Trophoblast cell (in vitro differentiated cells and primary cell): ENCODE results near the gene SLC7A4.
"Not testable (repeated sequence)": the region's sequence is repeated elsewhere in the genome, so short reads cannot be mapped to it uniquely, and the experiment has no call there.

Experiments used
- DNase-seq, 2 donors: peaks; one replicate each; pipeline ENCODE4 v3.0.0-alpha.2; 2016
- H2AFZ ChIP-seq: 2 replicates; pipeline ENCODE4 v1.6.1; 2013; ENCODE audit warnings: low read length, moderate library complexity, mild to moderate bottlenecking; ENCODE audit not compliant: insufficient read depth, poor library complexity
- H2AK5ac ChIP-seq: 2 replicates; pipeline ENCODE4 v1.6.1; 2013; ENCODE audit warnings: mild to moderate bottlenecking, low read length
- H2BK120ac ChIP-seq: 2 replicates; pipeline ENCODE4 v1.6.1; 2013; ENCODE audit warnings: low read length, mild to moderate bottlenecking, moderate library complexity; ENCODE audit not compliant: insufficient read depth, poor library complexity
- H2BK12ac ChIP-seq: 2 replicates; pipeline ENCODE4 v1.6.1; 2013; ENCODE audit warnings: mild to moderate bottlenecking, low read length, moderate library complexity
- H2BK5ac ChIP-seq: 2 replicates; pipeline ENCODE4 v1.6.1; 2013; ENCODE audit warnings: low read length, low read depth, moderate library complexity, mild to moderate bottlenecking; ENCODE audit not compliant: poor library complexity
- H3K14ac ChIP-seq: 2 replicates; pipeline ENCODE4 v1.6.1; 2013; ENCODE audit warnings: mild to moderate bottlenecking, low read length
- H3K18ac ChIP-seq: 2 replicates; pipeline ENCODE4 v1.6.1; 2013; ENCODE audit warnings: mild to moderate bottlenecking, low read length
- H3K23ac ChIP-seq: 2 replicates; pipeline ENCODE4 v1.6.1; 2013; ENCODE audit warnings: low read length
- H3K27ac ChIP-seq: 2 replicates; pipeline ENCODE4 v1.5.1; 2013; ENCODE audit warnings: low read depth, mild to moderate bottlenecking, inconsistent platforms, low read length, moderate library complexity
- H3K27me3 ChIP-seq: 2 replicates; pipeline ENCODE4 v1.6.1; 2013; ENCODE audit warnings: inconsistent platforms, mild to moderate bottlenecking, low read length, moderate library complexity; ENCODE audit not compliant: insufficient read depth
- H3K36me3 ChIP-seq, 2 experiments: 1 replicate in 1 of 2; 2 replicates in 1 of 2; pipeline ENCODE4 v1.6.1; 2013; ENCODE audit warnings: low read length in 2 of 2, mild to moderate bottlenecking in 2 of 2, moderate library complexity in 1 of 2; ENCODE audit not compliant: insufficient read depth in 2 of 2, control insufficient read depth in 1 of 2
- H3K4ac ChIP-seq: 2 replicates; pipeline ENCODE4 v1.6.1; 2013; ENCODE audit warnings: low read depth, mild to moderate bottlenecking, low read length, moderate library complexity
- H3K4me1 ChIP-seq, 2 experiments: 1 replicate in 1 of 2; 2 replicates in 1 of 2; pipeline ENCODE4 v1.6.1; 2013; ENCODE audit warnings: low read length in 2 of 2, mild to moderate bottlenecking in 2 of 2, moderate library complexity in 1 of 2; ENCODE audit not compliant: insufficient read depth in 2 of 2, control insufficient read depth in 1 of 2
- H3K4me2 ChIP-seq: 2 replicates; pipeline ENCODE4 v1.6.1; 2013; ENCODE audit warnings: inconsistent platforms, mild to moderate bottlenecking, low read length, moderate library complexity
- H3K4me3 ChIP-seq: 2 replicates; pipeline ENCODE4 v1.5.1; 2013; ENCODE audit warnings: mild to moderate bottlenecking, low read depth, low read length, inconsistent platforms
- H3K79me1 ChIP-seq: one replicate; pipeline ENCODE4 v1.6.1; 2013; ENCODE audit warnings: low read length
- H3K79me2 ChIP-seq: 2 replicates; pipeline ENCODE4 v1.6.1; 2013; ENCODE audit warnings: low read length, mild to moderate bottlenecking; ENCODE audit not compliant: control insufficient read depth, insufficient read depth, poor library complexity
- H3K9ac ChIP-seq: 2 replicates; pipeline ENCODE4 v1.6.1; 2013; ENCODE audit warnings: mild to moderate bottlenecking, low read length
- H3K9me3 ChIP-seq: 2 replicates; pipeline ENCODE4 v1.6.1; 2013; ENCODE audit warnings: low read depth, mild to moderate bottlenecking, control low read depth, inconsistent platforms, low read length; ENCODE audit not compliant: insufficient read depth
- H4K12ac ChIP-seq: 2 replicates; pipeline ENCODE4 v1.6.1; 2013; ENCODE audit warnings: low read depth, mild to moderate bottlenecking, low read length, moderate library complexity
- H4K8ac ChIP-seq: 2 replicates; pipeline ENCODE4 v1.6.1; 2013; ENCODE audit warnings: low read depth, mild to moderate bottlenecking, low read length, moderate library complexity
- H4K91ac ChIP-seq: one replicate; pipeline ENCODE4 v1.6.1; 2013; ENCODE audit warnings: low read depth, mild to moderate bottlenecking, low read length, moderate library complexity
- WGBS: extraction: QIAGEN DNeasy Blood & Tissue Kit; methylation state at CpG from one replicate; pipeline ENCODE4 v1.1.7; 2013; ENCODE audit warnings: missing lambda C conversion rate; ENCODE audit not compliant: insufficient read length, insufficient coverage; ENCODE audit errors: extremely low coverage; 5-methylcytosine and 5-hydroxymethylcytosine counted together

Gene SLC7A4

GRCh38 chr22:21064917-21065864 is 32.8 kb upstream of the SLC7A4 start:
- Histone ChIP-seq H3K27ac (no peak overlapping the region), H2BK5ac (no peak overlapping the region), H4K12ac (no peak overlapping the region), H3K9ac (no peak overlapping the region), H3K23ac (no peak overlapping the region), H3K4me2 (no peak overlapping the region), H2BK120ac (no peak overlapping the region), H3K18ac (no peak overlapping the region), H3K9me3 (peaks cover 2% of the 10 kb centered on the region), H4K8ac (no peak overlapping the region), H2BK12ac (no peak overlapping the region), H3K36me3 (no peaks in the 10 kb centered on the region), H3K79me1 (no peaks in the 10 kb centered on the region), H2AFZ (no peak overlapping the region), H2AK5ac (no peak overlapping the region), H4K91ac (no peak overlapping the region), H3K14ac (no peak overlapping the region), H3K4me3 (no peak overlapping the region), H3K4ac (no peak overlapping the region), H3K27me3 (no peaks in the 10 kb centered on the region), H3K79me2 (no peaks in the 10 kb centered on the region), H3K4me1 (no peaks in the 10 kb centered on the region)
- no CpG with 5 or more reads among the region's 13 CpGs for WGBS
- peak in 1 of 2 donors; percentile 74 for DNase-seq

- H2BK12ac ChIP-seq, H3K27ac ChIP-seq, H3K4me3 ChIP-seq, H3K79me1 ChIP-seq, H3K79me2 ChIP-seq, H3K4me1 ChIP-seq, DNase-seq, H3K9ac ChIP-seq, H4K8ac ChIP-seq, H3K18ac ChIP-seq, H3K36me3 ChIP-seq, H3K27me3 ChIP-seq, H3K9me3 ChIP-seq, H4K12ac ChIP-seq, H3K4me2 ChIP-seq, H3K23ac ChIP-seq, H3K4ac ChIP-seq, H2BK120ac ChIP-seq, H2AFZ ChIP-seq, H2BK5ac ChIP-seq, H4K91ac ChIP-seq, H3K14ac ChIP-seq, H2AK5ac ChIP-seq: not testable (repeated sequence)
- WGBS, result no CpG with 5 or more reads among the region's 11 CpGs
These were observed 32.1 kb upstream of the SLC7A4 start for GRCh38 chr22:21064425-21064824.

GRCh38 chr22:21061660-21062321 is 29.4 kb upstream of the SLC7A4 start:
- H2BK12ac ChIP-seq, H3K79me2 ChIP-seq, H3K36me3 ChIP-seq, H2BK120ac ChIP-seq, H4K8ac ChIP-seq, H3K18ac ChIP-seq, H3K4me2 ChIP-seq, H3K4ac ChIP-seq, H2AFZ ChIP-seq, DNase-seq, H3K23ac ChIP-seq, H3K27ac ChIP-seq, H3K4me3 ChIP-seq, H3K14ac ChIP-seq, H4K12ac ChIP-seq, H3K4me1 ChIP-seq, H3K9me3 ChIP-seq, H2BK5ac ChIP-seq, H3K79me1 ChIP-seq, H4K91ac ChIP-seq, H2AK5ac ChIP-seq, H3K9ac ChIP-seq, H3K27me3 ChIP-seq: not testable (repeated sequence)
- no CpG with 5 or more reads among the region's 18 CpGs for WGBS

- H3K4me2 ChIP-seq, H2BK12ac ChIP-seq, H3K27ac ChIP-seq, H4K8ac ChIP-seq, H3K9me3 ChIP-seq, H3K4me3 ChIP-seq, H2BK120ac ChIP-seq, H3K36me3 ChIP-seq, H4K12ac ChIP-seq, H3K79me2 ChIP-seq, H2BK5ac ChIP-seq, H3K14ac ChIP-seq, H3K23ac ChIP-seq, H4K91ac ChIP-seq, H3K18ac ChIP-seq, H3K79me1 ChIP-seq, H2AFZ ChIP-seq, H3K27me3 ChIP-seq, H3K9ac ChIP-seq, DNase-seq, H3K4me1 ChIP-seq, H2AK5ac ChIP-seq, H3K4ac ChIP-seq: not testable (repeated sequence)
- no CpG with 5 or more reads among the region's 8 CpGs for WGBS
These were observed 28.0 kb upstream of the SLC7A4 start for GRCh38 chr22:21060363-21060762.
